ENCODE data around the gene RALGPS1. TPM values are rescaled to one million over a fixed set of nuclear protein-coding genes. Genes with fewer than 3 reads are reported as not detected.

Gene RALGPS1
- total RNA-seq, 2 experiments from 2014 or later, result 14.1 to 14.4 TPM

DNA sequence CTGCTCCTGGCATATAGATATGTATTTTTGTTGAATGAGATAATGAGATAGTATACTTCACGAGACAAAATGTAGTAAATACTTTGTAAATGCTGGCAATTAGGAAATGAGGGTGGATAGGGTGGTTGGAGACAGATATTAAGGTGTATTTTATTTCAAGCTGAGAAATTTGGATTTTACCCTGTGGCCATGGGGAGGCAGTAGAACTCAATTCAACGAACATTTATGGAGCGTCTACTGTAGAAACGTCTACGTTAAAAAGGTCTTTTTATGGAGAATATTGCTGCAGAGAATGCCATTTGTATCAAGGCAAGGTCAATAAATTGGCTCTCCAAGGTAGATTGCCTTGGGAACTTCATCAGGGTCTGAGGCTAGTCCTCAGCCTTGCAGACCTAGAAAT is 21.5 kb upstream of the RALGPS1 start:
- no peaks in the 10 kb centered on the region for H3K79me2 ChIP-seq (ENCODE audit: insufficient read depth, low read depth, low read length)
- H3K4me3 ChIP-seq (ENCODE audit: low read depth, low read length, poor library complexity, severe bottlenecking), result no peak overlapping the region

DNA sequence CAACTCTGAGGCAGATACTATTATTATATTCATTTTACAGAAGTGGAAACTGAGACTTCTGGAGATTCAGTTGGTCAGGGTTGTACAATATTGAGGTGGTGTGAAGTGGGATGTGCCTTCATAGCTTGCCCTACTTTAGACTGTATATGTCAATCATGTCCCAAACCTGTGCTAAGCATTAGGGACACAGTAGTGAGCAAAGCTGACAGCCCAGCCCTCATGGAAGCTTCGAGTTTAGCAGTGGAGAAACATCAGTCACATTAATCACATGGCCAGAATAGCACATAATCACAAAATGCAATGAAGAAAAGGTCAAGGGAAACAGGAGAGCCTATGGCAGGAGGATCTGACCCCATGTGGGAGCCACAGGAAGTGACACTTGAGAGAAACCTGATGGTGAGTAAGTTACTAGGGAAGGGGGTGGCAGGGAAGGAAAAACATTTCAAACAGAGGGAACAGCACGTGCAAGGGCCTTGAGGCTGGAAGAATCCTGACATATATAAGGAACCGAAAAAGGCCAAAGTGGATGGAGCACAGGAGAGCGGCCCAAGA is 20.5 kb upstream of the RALGPS1 start:
- Histone ChIP-seq H3K4me2 (ENCODE audit: low read length) (no peak overlapping the region), H4K20me1 (ENCODE audit: insufficient read depth, low read length) (no peaks in the 10 kb centered on the region), H3K4me1 (ENCODE audit: insufficient read depth, low read length, poor library complexity, severe bottlenecking) (no peaks in the 10 kb centered on the region), H3K9me3 (ENCODE audit: low read length) (no peaks in the 10 kb centered on the region), H3K36me3 (ENCODE audit: insufficient read depth, low read length) (no peaks in the 10 kb centered on the region), H3K27ac (ENCODE audit: low read depth, low read length, poor library complexity, severe bottlenecking) (no peak overlapping the region), H3K79me2 (ENCODE audit: insufficient read depth, low read depth, low read length) (no peaks in the 10 kb centered on the region), H3K4me3 (ENCODE audit: low read depth, low read length, poor library complexity, severe bottlenecking) (no peak overlapping the region), H2AFZ (ENCODE audit: low read length) (no peak overlapping the region), H3K9me2 (ENCODE audit: insufficient read depth, low read length) (no peaks in the 10 kb centered on the region)
- POLR2A ChIA-PET, result no interaction called here
- TF ChIP-seq EZH2phosphoT487 (IDR thresholded peaks at IDR 0.05; ENCODE audit: borderline replicate concordance, low read depth, low read length) (no peak), CTCF (conservative IDR thresholded peaks at IDR 0.05; ENCODE audit: low read length) (no peak)
- intact Hi-C loops (cut with micrococcal nuclease; ENCODE audit: unreplicated experiment), result no loop called here
- DNase-seq (ENCODE audit: low spot score), result no peak
- BruUV-seq (replicated peaks), result no TSS peak
- CTCF ChIA-PET (ENCODE audit: unreplicated experiment), result no interaction called here

More for the DNA sequence above, 21.5 kb upstream of the RALGPS1 start:
- no TSS peak for BruUV-seq (replicated peaks)
- H3K9me2 ChIP-seq (ENCODE audit: insufficient read depth, low read length), result no peaks in the 10 kb centered on the region
- TF ChIP-seq EZH2phosphoT487 (IDR thresholded peaks at IDR 0.05; ENCODE audit: borderline replicate concordance, low read depth, low read length) (no peak), CTCF (conservative IDR thresholded peaks at IDR 0.05; ENCODE audit: low read length) (peak; percentile 73)
- no peak overlapping the region for H3K4me2 ChIP-seq (ENCODE audit: low read length)
- intact Hi-C loops (cut with micrococcal nuclease; ENCODE audit: unreplicated experiment), result no loop called here
- POLR2A ChIA-PET, result no interaction called here
- no peak overlapping the region for H3K27ac ChIP-seq (ENCODE audit: low read depth, low read length, poor library complexity, severe bottlenecking)
- peak; percentile 12 for DNase-seq (ENCODE audit: low spot score)
- CTCF ChIA-PET (ENCODE audit: unreplicated experiment), result no interaction called here
- H2AFZ ChIP-seq (ENCODE audit: low read length), result no peak overlapping the region
- H4K20me1 ChIP-seq (ENCODE audit: insufficient read depth, low read length), result no peaks in the 10 kb centered on the region
- H3K9me3 ChIP-seq (ENCODE audit: low read length), result no peaks in the 10 kb centered on the region
- H3K4me1 ChIP-seq (ENCODE audit: insufficient read depth, low read length, poor library complexity, severe bottlenecking), result no peaks in the 10 kb centered on the region
- no peaks in the 10 kb centered on the region for H3K36me3 ChIP-seq (ENCODE audit: insufficient read depth, low read length)

- Histone ChIP-seq H3K27ac (ENCODE audit: low read depth, low read length, poor library complexity, severe bottlenecking) (no peak overlapping the region), H3K4me2 (ENCODE audit: low read length) (no peak overlapping the region), H3K36me3 (ENCODE audit: insufficient read depth, low read length) (no peaks in the 10 kb centered on the region), H3K9me2 (ENCODE audit: insufficient read depth, low read length) (no peaks in the 10 kb centered on the region), H4K20me1 (ENCODE audit: insufficient read depth, low read length) (no peaks in the 10 kb centered on the region), H3K4me1 (ENCODE audit: insufficient read depth, low read length, poor library complexity, severe bottlenecking) (no peaks in the 10 kb centered on the region), H3K9me3 (ENCODE audit: low read length) (peaks cover 16% of the 10 kb centered on the region), H3K4me3 (ENCODE audit: low read depth, low read length, poor library complexity, severe bottlenecking) (no peak overlapping the region), H3K79me2 (ENCODE audit: insufficient read depth, low read depth, low read length) (no peaks in the 10 kb centered on the region), H2AFZ (ENCODE audit: low read length) (no peak overlapping the region)
- intact Hi-C loops (cut with micrococcal nuclease; ENCODE audit: unreplicated experiment), result no loop called here
- CTCF ChIA-PET (ENCODE audit: unreplicated experiment), result no interaction called here
- no TSS peak for BruUV-seq (replicated peaks)
- no peak for DNase-seq (ENCODE audit: low spot score)
- TF ChIP-seq CTCF (conservative IDR thresholded peaks at IDR 0.05; ENCODE audit: low read length), result no peak
- no peak for TF ChIP-seq EZH2phosphoT487 (IDR thresholded peaks at IDR 0.05; ENCODE audit: borderline replicate concordance, low read depth, low read length)
- POLR2A ChIA-PET, result interaction anchor here (0.6 to 0.9 kb wide), 2 partner anchors 240 to 306 kb away, joined by 3 read pairs; no protein-coding TSS in a partner anchor
These were observed 12.4 kb upstream of the RALGPS1 start for GRCh38 chr9:126902210-126902609.

Measured in OCI-LY7 (cell line).